Thyroid gland (tissue), 4 donors: Measurements from ENCODE around the gene RNF14.

ENCODE experiments used
- POLR2A ChIP-seq, 2 donors: fragments of 450-650 bp; IDR thresholded peaks; one replicate each; pipeline ENCODE4 v1.6.1; 2017; ENCODE audit warnings: antibody characterized with exemption in 2 of 2, mild to moderate bottlenecking in 2 of 2, moderate library complexity in 1 of 2
- TF ChIP-seq, protein P1 (sequence below), 6 experiments: fragments of 200-600 bp in 3 of 6; fragments of 450-650 bp in 3 of 6; sonication (generic) in 3 of 6; IDR thresholded peaks; one replicate each; pipeline ENCODE4 v1.5.1; 2016 to 2019; ENCODE audit warnings: antibody characterized with exemption in 6 of 6, mild to moderate bottlenecking in 2 of 6, inconsistent platforms in 1 of 6, moderate library complexity in 1 of 6

DNA sequence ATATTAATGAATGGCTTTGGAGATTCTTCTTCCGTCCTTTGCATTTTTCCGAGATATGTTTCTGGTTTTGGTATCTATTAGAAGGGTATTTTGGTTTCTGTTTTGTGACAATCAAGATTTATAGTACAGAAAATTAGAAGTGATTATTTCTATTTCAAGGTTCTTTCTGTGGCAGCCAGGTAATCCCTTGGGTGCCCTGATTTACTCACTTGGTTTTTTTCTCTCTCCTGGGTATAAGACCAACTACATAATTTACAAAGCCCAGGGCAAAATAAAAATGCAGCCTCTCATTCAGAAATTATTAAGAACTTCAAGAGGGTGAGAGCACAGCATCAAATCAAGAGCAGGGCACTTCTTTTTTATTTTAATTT lies 2.0 kb upstream of the RNF14 start:
- TF ChIP-seq, protein P1, sequence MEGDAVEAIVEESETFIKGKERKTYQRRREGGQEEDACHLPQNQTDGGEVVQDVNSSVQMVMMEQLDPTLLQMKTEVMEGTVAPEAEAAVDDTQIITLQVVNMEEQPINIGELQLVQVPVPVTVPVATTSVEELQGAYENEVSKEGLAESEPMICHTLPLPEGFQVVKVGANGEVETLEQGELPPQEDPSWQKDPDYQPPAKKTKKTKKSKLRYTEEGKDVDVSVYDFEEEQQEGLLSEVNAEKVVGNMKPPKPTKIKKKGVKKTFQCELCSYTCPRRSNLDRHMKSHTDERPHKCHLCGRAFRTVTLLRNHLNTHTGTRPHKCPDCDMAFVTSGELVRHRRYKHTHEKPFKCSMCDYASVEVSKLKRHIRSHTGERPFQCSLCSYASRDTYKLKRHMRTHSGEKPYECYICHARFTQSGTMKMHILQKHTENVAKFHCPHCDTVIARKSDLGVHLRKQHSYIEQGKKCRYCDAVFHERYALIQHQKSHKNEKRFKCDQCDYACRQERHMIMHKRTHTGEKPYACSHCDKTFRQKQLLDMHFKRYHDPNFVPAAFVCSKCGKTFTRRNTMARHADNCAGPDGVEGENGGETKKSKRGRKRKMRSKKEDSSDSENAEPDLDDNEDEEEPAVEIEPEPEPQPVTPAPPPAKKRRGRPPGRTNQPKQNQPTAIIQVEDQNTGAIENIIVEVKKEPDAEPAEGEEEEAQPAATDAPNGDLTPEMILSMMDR (IDR thresholded peaks at IDR 0.05): no peak
- TF ChIP-seq POLR2A (IDR thresholded peaks at IDR 0.05): no peak
